GM12874 (cell line): Measurements from ENCODE around the gene ROM1.

Source experiments
- CTCF ChIP-seq: IDR thresholded peaks from 2 replicates; pipeline ENCODE4 v1.5.1; 2011; ENCODE audit warnings: low read depth, mild to moderate bottlenecking, control low read depth, low read length, moderate library complexity; ENCODE audit not compliant: insufficient read depth

ROM1 gene

GRCh38 chr11:62646825-62647608 is 34.0 kb downstream of the ROM1 start:
- TF ChIP-seq CTCF: no peak

GRCh38 chr11:62647609-62648005 is 34.5 kb downstream of the ROM1 start:
- no peak for TF ChIP-seq CTCF

GRCh38 chr11:62648185-62648966 is 35.3 kb downstream of the ROM1 start:
- no peak for TF ChIP-seq CTCF

- no peak for TF ChIP-seq CTCF
These were observed 35.9 kb downstream of the ROM1 start for GRCh38 chr11:62648967-62649364.

- no peak for TF ChIP-seq CTCF
These were observed 36.4 kb downstream of the ROM1 start for GRCh38 chr11:62649486-62649885.

GRCh38 chr11:62652161-62653006 is 39.3 kb downstream of the ROM1 start:
- TF ChIP-seq CTCF: no peak

GRCh38 chr11:62654297-62654696 is 41.2 kb downstream of the ROM1 start:
- TF ChIP-seq CTCF: no peak
